Right renal cortex interstitium (tissue), 3 donors: ENCODE measurements around the gene ALDH1L1. TPM values are rescaled to one million over a fixed set of nuclear protein-coding genes. Genes with fewer than 3 reads are reported as not detected.

Experiments used
- DNase-seq, 3 donors: peaks; one replicate each; pipeline ENCODE4 v3.0.0-alpha.2; 2013; ENCODE audit warnings: low read depth in 3 of 3, low spot score in 2 of 3
- polyA plus RNA-seq, 3 donors: library from polyadenylated mRNA; unstranded; fragments of 120-200 nt; gene quantifications; one replicate each; pipeline ENCODE4 v1.2.1, GENCODE V29; 2013; ENCODE audit not compliant: insufficient read length in 3 of 3

Gene ALDH1L1
- polyA plus RNA-seq, 3 donors, result 33.1 to 51.6 (median 39.2) TPM

DNA sequence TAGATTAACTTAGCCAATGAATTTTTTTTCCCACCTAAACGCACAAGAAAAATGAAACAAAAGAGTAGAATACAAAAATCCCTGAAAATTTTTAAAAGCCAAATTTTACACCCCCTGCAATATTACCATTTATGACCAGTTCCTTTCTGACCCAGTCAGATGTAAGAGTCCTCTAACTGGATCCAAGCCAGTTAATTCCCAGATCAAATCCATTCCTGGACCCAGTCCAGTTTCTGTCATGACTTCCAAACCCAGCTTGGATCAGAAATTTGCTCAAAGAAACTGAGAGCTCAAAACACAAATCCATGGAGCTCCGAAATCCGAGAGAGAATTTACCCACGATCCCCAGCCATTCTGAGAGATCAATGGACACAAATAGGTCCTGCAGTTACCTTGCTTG lies 17.0 kb upstream of the ALDH1L1 start:
- no peak for DNase-seq

DNA sequence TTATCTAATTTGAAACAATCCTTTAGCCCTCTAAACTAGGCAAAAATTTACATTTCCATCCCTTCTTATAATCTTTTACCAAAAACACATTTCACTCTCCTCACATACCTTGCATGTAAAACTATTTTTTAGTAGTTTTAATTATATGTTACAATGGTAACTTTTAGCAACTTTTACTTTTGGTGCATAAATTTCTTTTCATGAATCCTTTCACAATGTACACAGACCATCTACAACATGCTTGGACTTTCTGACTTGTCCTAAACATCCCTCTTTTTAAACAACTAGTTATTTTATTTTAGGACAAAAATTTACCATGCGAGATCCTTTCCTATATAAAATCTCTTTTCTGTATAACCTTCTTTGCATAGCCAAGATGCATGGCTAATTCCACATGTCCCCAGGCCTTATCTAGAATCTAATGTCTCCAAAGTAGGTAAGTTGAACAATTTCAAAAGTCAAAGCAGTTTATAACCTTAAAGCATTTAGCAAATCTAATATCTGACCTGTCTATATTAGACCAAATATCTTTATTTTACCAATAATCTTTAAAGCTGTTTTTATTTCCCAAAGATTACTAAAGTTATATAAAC lies 14.4 kb upstream of the ALDH1L1 start:
- no peak for DNase-seq

DNA sequence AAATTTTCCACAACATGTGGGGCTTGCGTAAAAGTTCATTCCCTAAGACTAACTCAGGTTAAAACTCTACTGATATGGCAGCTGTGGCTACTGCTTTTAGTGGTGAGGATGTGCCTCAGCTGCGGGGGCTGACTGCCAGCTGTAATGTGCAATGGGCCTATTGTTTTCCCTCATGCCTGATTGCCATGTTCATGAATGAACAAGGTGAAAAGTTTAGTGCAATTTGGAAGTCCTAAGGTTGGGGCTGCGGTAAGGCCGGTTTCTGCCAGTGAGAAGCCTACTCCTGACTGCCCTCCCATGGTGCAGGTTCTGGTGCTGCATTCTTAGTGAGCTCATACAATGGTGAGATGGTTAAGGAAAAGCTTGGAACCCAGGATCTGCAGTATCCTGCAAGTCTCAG lies 10.9 kb upstream of the ALDH1L1 start:
- no peak for DNase-seq

DNA sequence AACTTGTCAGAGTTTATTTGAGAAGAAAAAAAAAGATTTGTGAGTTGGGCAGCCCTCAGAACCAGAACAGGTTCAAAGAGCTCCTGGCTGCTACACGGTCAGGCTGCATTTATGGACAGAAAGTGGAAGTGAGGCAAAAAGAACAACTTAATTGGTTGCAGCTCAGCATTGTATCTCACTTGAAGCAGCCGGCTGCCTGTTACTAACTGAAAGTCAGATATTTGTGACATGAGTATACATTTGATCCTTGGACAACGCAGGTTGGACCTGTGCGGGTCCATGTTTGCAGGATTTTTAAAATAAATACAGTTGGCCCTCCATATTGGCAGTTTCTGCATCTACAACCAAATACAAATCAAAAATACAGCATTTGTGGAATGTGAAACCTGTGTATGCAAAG lies 7.5 kb upstream of the ALDH1L1 start:
- DNase-seq, result no peak

DNA sequence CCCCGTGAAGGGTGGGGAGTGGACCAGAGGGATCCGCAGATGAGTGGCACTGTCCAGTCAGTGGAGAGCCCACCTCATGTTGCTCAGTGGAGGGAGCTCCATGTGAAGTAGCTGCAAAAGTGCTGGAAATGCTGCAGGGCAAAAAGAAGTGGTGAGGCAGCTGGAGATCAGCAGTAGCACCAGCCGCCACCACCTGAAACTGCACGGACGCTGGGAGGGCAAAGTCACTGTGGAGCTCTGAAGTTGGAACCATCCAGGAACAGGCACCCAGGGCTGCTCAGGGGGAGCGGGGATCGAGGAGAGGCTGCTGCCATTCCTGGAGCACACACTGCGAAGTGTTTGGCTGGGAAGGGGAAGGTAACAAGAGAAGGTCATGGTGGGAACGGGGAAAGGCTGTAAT lies 6.4 kb upstream of the ALDH1L1 start:
- no peak for DNase-seq

DNA sequence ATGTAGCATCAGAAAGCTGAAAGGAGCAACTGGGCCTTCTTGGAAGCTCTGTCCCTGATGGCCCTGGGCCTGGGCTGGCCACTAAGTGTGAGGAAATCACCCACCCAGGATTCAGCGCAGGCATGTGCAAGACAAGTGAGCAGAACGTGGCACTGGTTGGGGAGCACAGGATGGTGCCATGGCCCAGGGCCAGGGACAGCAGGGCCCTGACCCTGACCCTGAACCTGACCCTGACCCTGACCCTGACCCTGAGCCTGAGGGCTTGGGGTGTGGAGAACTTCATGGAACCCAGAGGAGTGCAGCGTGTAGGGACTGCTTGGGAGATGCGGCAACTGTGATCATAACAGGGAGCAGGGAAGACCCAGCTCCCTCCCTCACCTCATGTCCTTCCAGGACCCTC lies 5.9 kb upstream of the ALDH1L1 start:
- no peak for DNase-seq

DNA sequence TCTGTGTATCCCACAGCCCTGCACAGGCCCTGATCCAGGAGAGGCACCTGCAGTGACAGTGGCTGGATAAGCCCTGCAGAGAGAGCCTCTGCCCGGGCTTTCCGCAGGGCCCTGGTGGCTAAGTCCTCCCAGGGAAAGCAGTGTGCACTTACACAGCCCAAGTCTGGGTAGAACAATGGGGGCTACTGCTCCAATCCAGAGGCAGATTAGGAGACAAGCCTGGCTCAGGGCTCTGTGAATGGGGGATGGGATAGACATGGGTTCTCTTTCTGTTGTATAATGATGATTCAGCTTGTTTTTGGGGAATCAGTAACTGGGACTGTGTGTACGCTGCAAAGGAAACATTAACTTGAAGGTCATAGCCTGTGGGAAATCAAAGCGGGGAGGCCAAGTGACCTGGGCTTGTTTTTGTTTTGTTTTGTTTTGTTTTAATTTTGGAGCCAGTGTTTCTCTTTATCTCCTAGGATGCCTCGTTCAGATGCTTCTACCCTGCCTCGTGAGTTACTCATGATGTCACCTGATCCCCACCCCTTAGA lies 4.1 kb upstream of the ALDH1L1 start:
- DNase-seq, result no peak

DNA sequence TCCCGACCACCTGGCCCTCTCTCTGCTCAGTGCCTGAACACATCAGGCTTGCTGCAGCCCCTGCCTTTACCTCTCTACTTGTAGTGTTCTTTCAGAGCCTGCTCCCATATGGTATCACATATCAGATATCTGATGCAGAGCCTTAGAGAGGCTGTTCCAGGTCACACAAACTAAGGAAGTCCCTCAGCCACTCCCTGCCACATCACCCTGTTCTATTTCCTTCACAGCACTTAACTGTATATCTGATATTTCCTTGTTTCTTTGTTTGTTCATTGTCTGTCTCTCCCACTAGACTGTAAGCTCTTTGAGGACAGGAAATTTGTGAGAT lies 976 bp upstream of the ALDH1L1 start:
- DNase-seq, result no peak

DNA sequence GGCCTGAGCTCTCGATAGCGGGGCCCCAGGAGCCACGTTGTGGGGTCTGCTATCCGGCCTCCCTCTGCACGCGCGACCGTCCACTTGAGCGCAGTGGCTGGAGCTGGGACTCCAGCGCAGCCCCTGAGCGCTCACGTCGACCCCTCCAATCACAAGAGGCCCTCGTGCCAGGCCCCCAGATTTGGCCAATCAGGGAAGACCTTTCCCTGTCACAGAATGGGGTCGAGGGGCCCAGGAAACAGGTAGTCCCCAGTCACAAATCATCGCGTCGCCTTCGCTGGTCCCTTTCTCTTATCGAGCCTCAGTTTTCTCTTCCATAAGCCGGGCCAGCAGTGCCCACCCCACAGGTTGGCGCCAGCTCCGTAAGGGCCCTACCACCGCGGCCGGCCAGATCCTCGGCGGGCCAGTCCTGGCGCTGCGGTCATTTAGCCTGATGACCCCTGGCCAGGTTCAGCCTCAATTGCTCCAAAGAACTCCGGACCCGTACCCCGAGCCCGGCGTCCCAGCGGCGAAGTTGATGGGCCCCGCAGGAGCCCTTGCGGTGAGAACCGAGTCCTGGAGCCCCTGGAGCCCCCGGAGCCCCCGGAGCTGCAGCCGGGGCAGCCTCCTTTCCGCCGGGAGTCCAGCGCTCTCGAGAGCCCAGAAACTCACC lies 435 bp downstream of the ALDH1L1 start:
- no peak for DNase-seq

DNA sequence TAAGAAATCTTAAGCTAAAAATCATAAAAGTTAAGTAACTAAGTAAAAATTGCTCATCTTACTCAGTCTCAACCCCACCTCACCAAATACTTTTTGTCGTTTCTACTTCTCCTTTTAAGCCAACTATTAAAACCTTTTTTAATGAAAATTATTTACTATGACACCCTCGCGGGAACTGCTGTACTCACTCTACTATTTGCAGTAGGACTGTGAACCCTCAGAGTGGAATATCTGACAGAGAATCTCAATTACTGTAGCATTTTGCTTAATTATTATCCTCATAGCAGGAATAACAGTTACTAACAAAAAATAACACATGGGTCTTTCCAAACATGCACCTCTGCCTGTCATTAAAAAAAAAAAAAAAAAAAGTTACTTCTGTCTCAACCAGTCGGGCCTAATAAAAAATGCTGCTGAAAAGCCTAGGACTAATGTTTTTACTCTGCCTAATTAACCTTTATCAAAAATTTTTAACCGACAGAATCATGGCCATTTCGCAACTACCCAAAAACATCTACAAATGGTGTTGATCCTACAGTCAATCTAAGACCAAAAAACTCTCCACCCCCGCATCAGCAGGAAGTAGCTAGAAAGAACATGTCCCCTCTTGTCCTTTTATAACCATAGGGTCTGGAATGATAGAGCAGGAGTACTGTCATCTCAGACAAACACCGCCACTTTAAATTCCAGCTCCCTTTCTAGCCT lies 10.2 kb downstream of the ALDH1L1 start:
- no peak for DNase-seq

DNA sequence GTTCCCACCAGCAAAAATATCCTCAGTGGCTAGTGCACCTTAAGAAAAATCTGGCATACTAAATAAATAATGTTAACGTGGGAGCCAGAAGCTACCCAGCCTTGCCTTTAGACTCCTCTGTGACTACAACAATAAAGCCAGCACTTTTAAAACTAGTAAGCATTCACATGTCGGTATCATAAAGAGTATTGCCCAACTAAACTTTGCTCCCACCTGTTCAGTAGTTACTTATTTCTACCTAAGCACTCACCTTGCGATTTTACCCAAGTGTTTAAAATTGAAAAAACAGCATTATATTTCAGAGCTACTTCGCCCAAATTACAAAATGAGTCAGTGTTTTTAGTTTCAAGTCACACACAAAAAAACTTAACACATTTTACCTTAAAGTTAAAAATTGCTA lies 12.8 kb downstream of the ALDH1L1 start:
- no peak for DNase-seq

DNA sequence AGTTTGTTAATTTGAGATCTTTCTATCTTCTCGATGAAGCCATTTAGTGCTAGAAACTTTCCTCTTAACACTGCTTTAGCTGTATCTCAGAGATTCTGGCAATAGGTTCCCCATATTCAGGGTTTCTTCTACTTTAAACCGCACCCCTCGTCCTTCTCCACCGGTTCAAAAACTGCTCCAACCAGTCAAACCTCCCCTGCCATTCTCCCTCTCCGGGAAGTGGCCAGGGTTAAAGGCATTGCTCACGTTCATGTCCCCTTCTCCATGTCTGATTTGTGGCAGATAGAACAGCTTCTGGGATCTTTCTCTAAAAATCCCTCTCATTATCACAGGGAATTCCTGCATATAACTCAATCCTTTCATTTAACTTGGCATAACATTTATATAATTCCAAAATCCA lies 14.4 kb downstream of the ALDH1L1 start:
- DNase-seq, result no peak

DNA sequence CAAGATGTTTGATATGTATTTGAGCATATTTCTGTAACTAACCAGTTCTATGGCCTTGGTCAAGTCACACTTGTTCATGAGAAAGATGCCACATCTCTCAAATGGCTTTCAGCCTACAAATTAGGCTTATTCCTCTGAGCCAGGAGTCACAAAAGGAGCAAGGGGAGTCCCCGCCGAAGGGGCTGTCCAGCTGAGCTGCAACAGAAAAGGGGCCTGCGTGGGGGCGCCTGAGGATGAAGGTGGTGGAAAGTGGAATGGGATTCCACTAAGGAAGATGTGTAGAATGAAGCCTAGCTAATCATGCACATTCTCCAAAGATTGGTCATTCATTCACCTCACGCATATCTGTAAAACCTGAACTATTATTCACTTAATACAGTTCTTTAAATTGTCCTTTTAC lies 19.1 kb downstream of the ALDH1L1 start:
- no peak for DNase-seq

DNA sequence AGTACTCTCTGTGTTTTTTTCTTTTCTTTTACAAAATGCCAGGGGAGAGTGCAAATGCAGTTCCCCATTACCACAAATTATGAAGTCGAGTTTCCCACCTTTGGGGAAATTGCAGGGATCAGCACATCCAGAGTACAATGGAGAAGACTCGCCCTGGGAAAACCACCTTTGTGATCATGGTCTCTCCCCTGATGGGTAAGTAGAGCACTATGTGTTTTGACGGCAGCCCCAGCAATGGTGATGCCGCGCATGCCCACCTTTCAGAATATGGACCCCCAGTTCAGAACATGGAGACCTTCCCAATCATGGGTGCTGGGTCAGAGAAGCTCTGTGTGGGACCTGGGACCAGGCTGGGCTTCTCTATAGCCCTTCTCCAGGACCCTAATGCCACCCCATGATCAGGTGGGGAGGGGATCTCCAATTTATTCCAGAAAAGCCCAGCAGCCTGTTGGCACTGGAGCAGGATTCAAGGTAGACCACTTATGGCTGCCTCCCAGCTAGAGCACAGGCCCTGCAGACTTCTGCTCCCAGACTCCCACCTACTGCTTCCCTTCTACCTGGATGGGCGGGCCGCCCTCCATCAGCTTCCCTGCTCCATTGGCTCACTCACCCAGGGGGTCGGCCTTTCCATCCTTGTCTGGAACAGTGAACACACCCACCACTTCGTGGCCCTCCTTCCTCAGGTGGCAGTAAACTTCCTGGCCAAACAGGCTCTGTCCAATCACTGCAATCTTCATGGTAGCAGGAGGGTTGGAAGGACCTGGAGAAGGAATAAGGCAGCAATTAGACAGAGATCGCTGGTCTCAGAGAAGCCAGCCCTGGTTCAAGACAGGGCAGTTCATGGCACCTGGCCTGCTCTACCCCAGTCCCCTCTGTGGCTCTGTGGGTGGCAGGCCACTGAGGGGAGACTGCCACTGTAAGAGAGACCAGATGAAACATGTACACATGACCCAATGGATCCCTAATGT lies 19.9 kb downstream of the ALDH1L1 start:
- DNase-seq, result no peak

DNA sequence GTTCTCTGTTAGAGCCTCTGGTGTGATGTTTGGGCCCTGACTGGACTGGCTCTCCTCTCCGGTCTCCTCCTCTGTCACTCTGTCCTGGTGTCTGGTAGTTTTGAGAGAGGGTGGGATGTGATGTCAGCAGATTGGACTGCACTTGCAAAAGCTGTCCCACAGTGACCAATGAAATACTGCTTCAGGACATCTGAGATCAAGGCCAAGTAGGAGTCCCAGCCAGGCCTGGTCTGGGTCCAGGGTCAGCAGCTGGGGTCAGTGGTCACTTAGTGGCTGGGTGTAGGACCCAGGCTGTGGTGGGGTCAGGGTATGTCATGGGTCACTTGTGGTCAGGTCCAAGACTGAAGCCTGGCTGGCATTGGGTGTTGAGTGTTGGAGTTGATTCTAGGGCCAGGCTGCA lies 20.9 kb downstream of the ALDH1L1 start:
- DNase-seq, result no peak

DNA sequence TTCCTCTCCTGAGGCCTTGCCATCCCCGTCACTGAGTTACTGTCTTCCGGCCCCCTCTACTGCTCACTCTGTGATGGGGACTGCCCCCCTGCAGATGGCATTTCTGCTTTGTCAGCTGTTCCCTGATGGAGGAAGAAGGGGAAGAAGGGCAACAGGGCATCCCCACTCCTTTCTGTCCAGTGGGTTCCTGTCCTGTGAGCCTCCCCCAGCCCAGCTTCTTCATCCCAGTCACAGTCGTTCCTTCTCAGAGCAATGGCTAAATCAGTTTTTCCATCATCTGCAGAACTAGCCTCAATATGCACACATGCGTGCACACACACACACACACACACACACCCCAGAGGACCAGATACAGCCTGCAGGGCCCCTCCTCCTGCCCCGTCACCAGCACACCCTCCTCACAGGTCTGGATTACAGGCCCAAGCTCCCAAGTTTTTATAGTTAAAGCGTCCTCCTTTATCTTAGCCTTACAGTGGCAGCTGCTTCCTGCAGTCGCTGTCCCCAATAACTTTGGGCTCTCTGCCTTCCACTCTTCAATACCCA lies 21.4 kb downstream of the ALDH1L1 start:
- no peak for DNase-seq

DNA sequence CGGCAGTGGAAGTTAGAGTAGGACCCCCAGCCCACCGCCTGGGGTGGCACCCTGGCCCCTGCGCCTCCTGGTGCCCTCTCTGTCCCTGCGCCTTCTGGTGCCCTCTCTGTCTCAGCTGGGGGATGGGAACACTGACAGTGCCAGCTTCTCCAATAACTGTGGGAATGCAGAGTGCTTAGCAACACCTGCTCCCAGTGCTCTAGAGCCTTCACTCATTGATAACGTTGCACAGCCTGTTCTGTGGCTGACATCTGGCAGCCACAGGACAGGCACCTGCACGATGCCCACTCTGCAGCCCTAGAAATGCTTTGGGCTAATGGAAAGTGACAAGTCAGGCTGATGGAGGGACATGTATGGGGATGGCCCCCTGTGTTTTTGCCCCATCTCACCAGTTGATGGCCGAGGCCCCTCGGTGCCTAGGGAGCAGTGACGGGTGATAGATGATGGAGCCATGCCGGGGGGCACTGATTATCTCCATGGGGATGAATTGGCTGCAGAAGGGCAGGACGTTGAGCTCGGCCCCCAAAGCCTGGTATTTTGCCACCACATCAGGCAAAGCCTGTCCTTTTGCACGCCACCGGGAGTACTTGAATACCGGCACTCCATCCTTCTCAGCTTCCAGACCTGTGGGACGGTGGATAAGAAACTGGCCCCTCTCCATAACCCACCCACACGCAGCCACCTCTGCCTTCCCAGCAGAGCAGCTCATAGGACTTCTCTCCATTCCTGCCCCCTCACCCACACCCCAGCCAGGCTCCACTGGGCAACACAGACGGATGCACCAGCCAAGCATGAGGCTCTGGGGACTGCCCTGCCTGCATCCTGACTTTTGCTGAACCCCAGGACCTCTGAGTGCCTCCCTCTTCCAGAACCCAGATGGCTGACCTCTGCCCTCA lies 22.1 kb downstream of the ALDH1L1 start:
- no peak for DNase-seq

DNA sequence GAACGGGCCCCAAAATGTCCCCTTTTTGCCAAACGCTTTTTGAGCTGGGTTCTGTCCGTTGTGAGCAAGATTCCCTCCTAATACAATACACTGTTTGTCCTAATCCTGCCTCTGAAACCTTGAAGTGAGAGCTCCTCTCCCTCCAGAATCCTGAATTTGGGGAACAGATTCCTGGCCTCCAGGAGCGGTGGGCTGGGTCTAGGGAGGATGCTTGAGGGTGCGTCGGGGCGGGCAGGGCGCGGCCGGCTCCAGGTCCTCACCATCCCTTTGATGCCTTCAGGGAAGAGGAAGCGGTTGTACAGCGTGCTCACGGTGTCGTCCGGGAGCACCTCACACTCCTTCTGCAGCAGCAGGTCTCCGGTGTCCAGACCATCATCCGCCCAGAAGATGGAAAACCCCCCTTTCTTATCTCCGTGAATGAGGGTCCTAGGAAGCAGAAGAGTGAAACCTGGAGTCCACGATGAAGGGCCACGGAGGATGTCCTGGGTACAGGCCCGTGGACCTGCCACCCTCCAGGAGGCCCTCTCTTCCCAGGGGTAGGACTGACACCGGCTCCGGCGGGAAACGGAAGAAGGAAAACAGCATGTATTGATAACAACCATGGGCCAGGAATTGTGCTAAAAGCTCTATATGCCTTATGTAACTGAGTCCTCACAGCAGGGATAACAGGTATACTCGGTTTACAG lies 23.2 kb downstream of the ALDH1L1 start:
- no peak for DNase-seq

DNA sequence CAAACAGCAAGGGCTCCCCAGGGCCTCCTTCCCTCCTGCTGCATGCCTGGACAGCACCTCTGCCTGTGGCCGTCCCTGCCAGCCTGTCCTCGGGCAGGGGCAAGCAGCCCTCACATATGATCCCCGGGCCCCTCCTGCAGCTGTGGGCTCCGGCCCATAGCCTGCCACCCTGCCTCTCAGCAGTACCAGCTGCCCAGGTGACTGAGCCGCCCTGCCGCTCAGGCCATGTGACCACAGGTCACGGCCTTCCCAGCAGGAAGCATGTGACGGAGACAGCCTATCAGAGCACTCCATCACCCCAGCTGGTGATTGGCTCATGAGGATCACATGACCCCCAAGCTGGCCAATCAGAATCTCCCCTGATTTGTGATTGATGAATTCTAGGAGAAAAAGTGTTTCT lies 23.9 kb downstream of the ALDH1L1 start:
- DNase-seq, result no peak
